H1 (cell line): ENCODE measurements around the gene UCN3. TPM values are rescaled to one million over a fixed set of nuclear protein-coding genes. Genes with fewer than 3 reads are reported as not detected.

Experiments
- CTCF ChIA-PET: fragments of 300-600 bp; sonication (Branson Sonifier 250); formaldehyde crosslinking; loops from one replicate; lab custom pipeline; 2021; ENCODE audit not compliant: partially characterized antibody; lab: Charles Lee
- POLR2A ChIA-PET: fragments of 300-600 bp; sonication (Branson Sonifier 250); formaldehyde crosslinking; loops from one replicate; lab custom pipeline; 2021; ENCODE audit warnings: inconsistent platforms; ENCODE audit not compliant: partially characterized antibody; lab: Charles Lee
- DNase-seq, 2 experiments: peaks; one replicate each; pipeline versions ENCODE4 v3.0.0 to v3.0.0-alpha.2; 2010 to 2022; ENCODE audit warnings: low spot score in 2 of 2, low read depth in 1 of 2, mixed read lengths in 1 of 2
- FAIRE-seq: peaks from 2 replicates; lab custom pipeline; 2011; peaks lifted over from hg19 to GRCh38; lab: Jason Lieb, UNC
- H2AFZ ChIP-seq: 2 replicates; pipeline ENCODE4 v1.8.1; 2012; ENCODE audit warnings: low read length, inconsistent platforms
- H2AK5ac ChIP-seq: 2 replicates; pipeline ENCODE4 v1.6.1; 2013; ENCODE audit warnings: low read depth, low read length
- H2BK120ac ChIP-seq: replicated peaks from 2 replicates; pipeline ENCODE3; 2013; ENCODE audit warnings: low read depth, low read length, inconsistent platforms
- H2BK12ac ChIP-seq: 2 replicates; pipeline ENCODE4 v1.6.1; 2013; ENCODE audit warnings: low read depth, low read length
- H2BK15ac ChIP-seq: 2 replicates; pipeline ENCODE4 v1.6.1; 2013; ENCODE audit warnings: low read length
- H2BK20ac ChIP-seq: 2 replicates; pipeline ENCODE4 v1.6.1; 2013; ENCODE audit warnings: low read length
- H2BK5ac ChIP-seq: 2 replicates; pipeline ENCODE4 v1.6.1; 2013; ENCODE audit warnings: low read depth, low read length
- H3K14ac ChIP-seq: 2 replicates; pipeline ENCODE4 v1.6.1; 2013; ENCODE audit warnings: inconsistent platforms; ENCODE audit not compliant: insufficient read length
- H3K18ac ChIP-seq: 2 replicates; pipeline ENCODE4 v1.6.1; 2013; ENCODE audit warnings: low read length; ENCODE audit errors: extremely low read depth
- H3K23ac ChIP-seq: 2 replicates; pipeline ENCODE4 v1.6.1; 2013; ENCODE audit warnings: inconsistent platforms; ENCODE audit not compliant: insufficient read length
- H3K23me2 ChIP-seq: 2 replicates; pipeline ENCODE4 v1.6.1; 2013; ENCODE audit warnings: low read depth, low read length
- H3K27ac ChIP-seq: 2 replicates; pipeline ENCODE4 v1.6.1; 2011; ENCODE audit warnings: low read depth, low read length, inconsistent platforms
- H3K27me3 ChIP-seq, 4 experiments: replicated peaks in 1 of 4; 1 replicate in 1 of 4; 2 replicates in 3 of 4; pipeline versions ENCODE4 v1.6.1 to v1.8.1; 2011 to 2013; ENCODE audit warnings: low read length in 3 of 4, mild to moderate bottlenecking in 3 of 4, inconsistent platforms in 2 of 4, mixed read lengths in 2 of 4, moderate library complexity in 1 of 4; ENCODE audit not compliant: control insufficient read depth in 3 of 4, insufficient read depth in 3 of 4; ENCODE audit errors: extremely low read depth in 1 of 4
- H3K36me3 ChIP-seq, 4 experiments: 2 replicates each; pipeline versions ENCODE4 v1.6.1 to v1.8.1; 2011 to 2013; ENCODE audit warnings: mild to moderate bottlenecking in 4 of 4, low read length in 3 of 4, moderate library complexity in 2 of 4, control low read depth in 1 of 4, inconsistent platforms in 1 of 4; ENCODE audit not compliant: insufficient read depth in 4 of 4, control insufficient read depth in 2 of 4
- H3K4ac ChIP-seq: replicated peaks from 2 replicates; pipeline ENCODE3; 2013; ENCODE audit warnings: low read length, low read depth, mixed read lengths, inconsistent platforms; ENCODE audit not compliant: insufficient read length
- H3K4me1 ChIP-seq, 4 experiments: replicated peaks in 1 of 4; 1 replicate in 1 of 4; 2 replicates in 3 of 4; pipeline versions ENCODE4 v1.6.1 to v1.8.1; 2011 to 2013; ENCODE audit warnings: low read length in 3 of 4, inconsistent platforms in 2 of 4, mixed read lengths in 1 of 4; ENCODE audit not compliant: insufficient read depth in 4 of 4, control insufficient read depth in 3 of 4
- H3K4me2 ChIP-seq, 2 experiments: 2 replicates each; pipeline versions ENCODE4 v1.6.1 to v1.8.1; 2011 to 2013; ENCODE audit warnings: low read depth in 2 of 2, low read length in 2 of 2, control low read depth in 1 of 2, inconsistent platforms in 1 of 2, mild to moderate bottlenecking in 1 of 2; ENCODE audit not compliant: insufficient read depth in 1 of 2
- H3K4me3 ChIP-seq, 4 experiments: fragments of 200-600, 300-600 bp in 1 of 4; sonication (generic), shearing (Covaris generic), sonication (Bioruptor Twin) in 1 of 4; 2 replicates each; pipeline versions ENCODE4 v1.5.1 to v1.8.1; 2011 to 2016; ENCODE audit warnings: low read length in 4 of 4, low read depth in 3 of 4, control low read depth in 2 of 4, inconsistent platforms in 2 of 4, mild to moderate bottlenecking in 2 of 4, mixed read lengths in 1 of 4, moderate library complexity in 1 of 4; ENCODE audit not compliant: insufficient read depth in 2 of 4; ENCODE audit errors: extremely low read depth in 1 of 4
- H3K56ac ChIP-seq: replicated peaks from 2 replicates; pipeline ENCODE3; 2013; ENCODE audit warnings: low read depth, mild to moderate bottlenecking, mixed read lengths, low read length, inconsistent platforms; ENCODE audit not compliant: insufficient read length
- H3K79me1 ChIP-seq: 2 replicates; pipeline ENCODE4 v1.6.1; 2013; ENCODE audit warnings: low read depth, low read length, control low read depth
- H3K79me2 ChIP-seq, 2 experiments: 2 replicates each; pipeline versions ENCODE4 v1.6.1 to v1.8.1; 2012 to 2013; ENCODE audit warnings: low read length in 2 of 2, mild to moderate bottlenecking in 2 of 2, inconsistent platforms in 1 of 2; ENCODE audit not compliant: insufficient read depth in 2 of 2, control insufficient read depth in 1 of 2
- H3K9ac ChIP-seq, 4 experiments: replicated peaks in 1 of 4; 1 replicate in 1 of 4; 2 replicates in 3 of 4; pipeline versions ENCODE4 v1.6.1 to v1.8.1; 2011 to 2013; ENCODE audit warnings: low read depth in 3 of 4, low read length in 3 of 4, control low read depth in 2 of 4, mild to moderate bottlenecking in 2 of 4, moderate library complexity in 2 of 4, inconsistent platforms in 1 of 4; ENCODE audit errors: extremely low read depth in 1 of 4
- H3K9me3 ChIP-seq, 2 experiments: 2 replicates each; pipeline versions ENCODE4 v1.6.1 to v1.8.1; 2012 to 2013; ENCODE audit warnings: mild to moderate bottlenecking in 2 of 2, moderate library complexity in 2 of 2, control low read depth in 1 of 2, inconsistent platforms in 1 of 2, low read depth in 1 of 2, low read length in 1 of 2, mixed read lengths in 1 of 2; ENCODE audit not compliant: insufficient read depth in 2 of 2
- H4K20me1 ChIP-seq, 2 experiments: replicated peaks in 1 of 2; 2 replicates each; pipeline versions ENCODE3 to v1.8.1; 2011 to 2013; ENCODE audit warnings: inconsistent platforms in 2 of 2, low read length in 2 of 2, mild to moderate bottlenecking in 1 of 2; ENCODE audit not compliant: insufficient read depth in 2 of 2, control insufficient read depth in 1 of 2
- H4K5ac ChIP-seq: 2 replicates; pipeline ENCODE4 v1.6.1; 2013; ENCODE audit warnings: low read length, low read depth, mixed read lengths, inconsistent platforms; ENCODE audit not compliant: insufficient read length
- H4K8ac ChIP-seq: 2 replicates; pipeline ENCODE4 v1.8.0; 2013; ENCODE audit warnings: mild to moderate bottlenecking, moderate library complexity, low read length, inconsistent platforms; ENCODE audit not compliant: insufficient read depth; ENCODE audit errors: extremely low read depth
- H4K91ac ChIP-seq: replicated peaks from 2 replicates; pipeline ENCODE3; 2013; ENCODE audit warnings: low read length, mixed read lengths, inconsistent platforms; ENCODE audit not compliant: insufficient read length
- BCL11A ChIP-seq, 2 experiments: IDR thresholded peaks; one replicate each; pipeline ENCODE4 v1.6.1; 2011; ENCODE audit warnings: low read depth in 2 of 2, low read length in 2 of 2, mild to moderate bottlenecking in 2 of 2
- CBX5 ChIP-seq: fragments of 300-800, 300-1000 bp; sonication (generic); IDR thresholded peaks from 2 replicates; pipeline ENCODE4 v1.7.1; 2016; ENCODE audit warnings: antibody characterized with exemption, low read length, low read depth
- CHD1 ChIP-seq: IDR thresholded peaks from 2 replicates; pipeline ENCODE4 v1.6.1; 2012; ENCODE audit warnings: low read depth, low read length, improper control_type of control experiment
- CTBP2 ChIP-seq: IDR thresholded peaks from 2 replicates; pipeline ENCODE4 v1.7.0; 2011; ENCODE audit warnings: borderline replicate concordance, mild to moderate bottlenecking, moderate library complexity, mixed read lengths, low read length; ENCODE audit not compliant: insufficient read depth, insufficient read length
- FOSL1 ChIP-seq: IDR thresholded peaks from 2 replicates; pipeline ENCODE4 v1.6.1; 2011; ENCODE audit warnings: mild to moderate bottlenecking, low read depth, low read length, moderate library complexity; ENCODE audit not compliant: insufficient read depth
- GABPA ChIP-seq: IDR thresholded peaks from 2 replicates; pipeline ENCODE4 v1.6.1; 2011; ENCODE audit warnings: mild to moderate bottlenecking, low read length, moderate library complexity, borderline replicate concordance; ENCODE audit not compliant: insufficient read depth
- HDAC6 ChIP-seq: IDR thresholded peaks from one replicate; pipeline ENCODE4 v1.7.1; 2012; ENCODE audit warnings: low read depth, mild to moderate bottlenecking, inconsistent platforms, low read length, moderate library complexity
- NRF1 ChIP-seq: IDR thresholded peaks from 2 replicates; pipeline ENCODE4 v1.6.1; 2011; ENCODE audit warnings: mild to moderate bottlenecking, low read depth, low read length, improper control_type of control experiment
- POLR2AphosphoS5 ChIP-seq: IDR thresholded peaks from 2 replicates; pipeline ENCODE4 v1.6.1; 2011; ENCODE audit warnings: low read depth, low read length
- SIX5 ChIP-seq: IDR thresholded peaks from 2 replicates; pipeline ENCODE4 v1.6.1; 2011; ENCODE audit warnings: mild to moderate bottlenecking, low read depth, low read length
- SP2 ChIP-seq: IDR thresholded peaks from 2 replicates; pipeline ENCODE4 v1.6.1; 2012; ENCODE audit warnings: mild to moderate bottlenecking, low read length, inconsistent platforms
- SP4 ChIP-seq: IDR thresholded peaks from 2 replicates; pipeline ENCODE4 v1.6.1; 2012; ENCODE audit warnings: low read length, inconsistent platforms
- SRF ChIP-seq: IDR thresholded peaks from 2 replicates; pipeline ENCODE4 v1.6.1; 2011; ENCODE audit warnings: mild to moderate bottlenecking, low read depth, low read length, moderate library complexity
- YY1 ChIP-seq: IDR thresholded peaks from 2 replicates; pipeline ENCODE4 v1.6.1; 2011; ENCODE audit warnings: low read depth, mild to moderate bottlenecking, low read length
- ZNF274 ChIP-seq: IDR thresholded peaks from 2 replicates; pipeline ENCODE4 v1.7.0; 2012; ENCODE audit warnings: low read length, borderline replicate concordance; ENCODE audit errors: extremely low read depth
- WGBS, 2 experiments: shearing (Covaris generic) in 1 of 2; methylation state at CpG; one replicate each; pipeline versions ENCODE4 v1.1.6 to v1.1.7; 2013 to 2015; ENCODE audit warnings: low lambda C conversion rate in 2 of 2, mixed read lengths in 2 of 2, inconsistent platforms in 1 of 2, low coverage in 1 of 2, missing lambda C conversion rate in 1 of 2; ENCODE audit not compliant: insufficient replicate concordance in 2 of 2, insufficient coverage in 1 of 2, insufficient read length in 1 of 2; ENCODE audit errors: extremely low coverage in 1 of 2, missing lambda C conversion rate in 1 of 2; 5-methylcytosine and 5-hydroxymethylcytosine counted together
- polyA plus RNA-seq, 7 experiments: library from polyadenylated mRNA; depleted of rRNA in 3 of 7; stranded (reverse) in 5 of 7; unstranded in 2 of 7; fragments of >200 nt in 5 of 7; fragments of 200-250 nt in 2 of 7; gene quantifications; 1 replicate in 5 of 7; 2 replicates in 1 of 7; 4 replicates in 1 of 7; pipeline versions ENCODE4 v1.2.1 to v1.2.3, GENCODE V29; 2011 to 2013; ENCODE audit warnings: missing spikeins in 2 of 7, mixed read lengths in 2 of 7
- total RNA-seq: library from RNA; stranded (reverse); fragmentation: NEBNext Ultra II Directional; extraction: Animal tissue kit (Norgen Biotek cat#: 25700); gene quantifications from 2 replicates; pipeline ENCODE4 v1.2.1, GENCODE V29; 2021

UCN3 gene
- total and polyA plus RNA-seq, 2 of the 8 experiments (the other 6 are each of a cell fraction or from before 2014, with no cell fraction given): not detected

DNA sequence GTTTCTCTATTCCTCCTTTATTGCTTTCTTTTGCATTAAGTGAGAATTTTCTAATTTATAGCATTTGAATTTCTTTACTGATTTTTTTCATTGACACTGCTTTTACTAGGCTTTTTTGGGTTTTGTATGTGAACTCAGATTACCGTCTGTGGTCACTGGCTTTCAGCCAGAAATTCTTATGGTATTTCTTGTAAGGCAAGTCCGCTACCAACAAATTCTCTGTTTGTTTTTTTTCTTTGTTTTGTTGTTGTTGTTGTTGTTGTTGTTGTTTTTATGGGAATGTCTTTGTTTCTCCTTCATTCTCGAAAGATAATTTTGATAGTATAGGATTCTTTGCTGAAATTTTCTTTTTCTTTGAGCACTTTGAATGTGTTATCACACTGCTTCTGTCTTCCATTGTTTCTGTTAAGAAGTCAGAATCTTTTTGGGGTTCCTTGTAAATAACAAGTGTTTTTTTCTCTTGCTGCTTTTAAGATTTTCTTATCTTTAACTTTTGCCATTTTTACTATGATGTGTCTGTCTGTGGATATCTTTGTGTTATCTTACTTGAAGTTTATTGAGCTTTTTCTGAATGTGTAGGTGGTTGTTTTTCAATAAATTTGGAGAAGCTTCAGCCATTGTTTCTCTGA is 54.8 kb downstream of the UCN3 start:
- DNase-seq (no peak), FAIRE-seq (no peak)
- Histone ChIP-seq H2BK15ac (no peak overlapping the region), H4K20me1 (peaks cover 5 to 8% of the 10 kb centered on the region in 2 experiments), H2BK20ac (no peak overlapping the region), H4K8ac (no peak overlapping the region), H3K4me1 (peaks cover 4 to 9% (median 6%) of the 10 kb centered on the region in 4 experiments), H3K79me2 (peaks cover 13 to 100% of the 10 kb centered on the region in 2 experiments), H3K18ac (no peak overlapping the region), H3K27ac (no peak overlapping the region), H3K4ac (no peak overlapping the region), H4K91ac (no peak overlapping the region), H2BK5ac (no peak overlapping the region), H3K14ac (no peak overlapping the region), H3K27me3 (no peaks in the 10 kb centered on the region), H3K79me1 (peaks cover 5% of the 10 kb centered on the region; the same call in 1 of the 2 replicates), H3K9me3 (no peaks in the 10 kb centered on the region), H2BK120ac (no peak overlapping the region), H3K23ac (no peak overlapping the region), H3K4me3 (no peak overlapping the region), H3K9ac (no peak overlapping the region), H2BK12ac (no peak overlapping the region), H2AK5ac (no peak overlapping the region), H4K5ac (no peak overlapping the region), H3K56ac (no peak overlapping the region), H2AFZ (no peak overlapping the region), H3K36me3 (no peaks in the 10 kb centered on the region), H3K23me2 (peaks cover 2% of the 10 kb centered on the region; the same call in 1 of the 2 replicates), H3K4me2 (no peak overlapping the region)
- WGBS, 2 experiments: 96% methylated on average over 3 of the region's 3 CpGs; no CpG with 5 or more reads in 1 of the 2 experiments
- ChIA-PET POLR2A (no interaction called here), CTCF (interaction anchor here (1.3 to 2.5 kb wide), 2 partner anchors 15 to 22 kb away, joined by 3 to 21 read pairs; no protein-coding TSS in a partner anchor)
- TF ChIP-seq NRF1 (no peak), CTBP2 (no peak), SIX5 (no peak), FOSL1 (no peak), ZNF274 (no peak), CHD1 (no peak), SRF (no peak), YY1 (no peak), POLR2AphosphoS5 (no peak), HDAC6 (no peak), CBX5 (no peak), SP4 (no peak), GABPA (no peak), BCL11A (IDR thresholded peaks at IDR 0.05; ENCODE audit: low read depth in 2 of 2, low read length in 2 of 2) (no peak), SP2 (no peak)
